DMS53 treated with DMSO at 0.1 percent for 48 hours (cell line): ENCODE data around the gene ARL11.
"Not testable (repeated sequence)": the region's sequence is repeated elsewhere in the genome, so short reads cannot be mapped to it uniquely, and the experiment has no call there.

Experiments
- DNase-seq: peaks from one replicate; lab custom pipeline; 2025; ENCODE audit not compliant: unreplicated experiment; lab: John Stamatoyannopoulos, UW

Gene ARL11

DNA sequence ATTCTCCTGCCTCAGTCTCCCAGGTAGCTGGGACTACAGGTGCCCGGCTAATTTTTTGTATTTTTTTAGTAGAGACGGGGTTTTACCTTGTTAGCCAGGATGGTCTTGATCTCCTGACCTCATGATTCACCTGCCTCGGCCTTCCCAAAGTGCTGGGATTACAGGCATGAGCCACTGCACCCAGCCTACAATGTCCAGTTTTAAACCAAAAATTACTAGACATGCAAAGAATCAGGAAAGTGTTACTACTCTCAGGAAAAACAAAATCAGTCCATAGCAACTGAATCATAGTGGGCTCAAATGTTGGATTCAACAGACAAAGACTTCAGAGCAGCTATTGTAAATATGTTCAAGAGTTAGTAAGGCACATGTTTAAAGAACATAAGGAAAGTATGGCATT lies 16.3 kb upstream of the ARL11 start:
- DNase-seq: not testable (repeated sequence)

DNA sequence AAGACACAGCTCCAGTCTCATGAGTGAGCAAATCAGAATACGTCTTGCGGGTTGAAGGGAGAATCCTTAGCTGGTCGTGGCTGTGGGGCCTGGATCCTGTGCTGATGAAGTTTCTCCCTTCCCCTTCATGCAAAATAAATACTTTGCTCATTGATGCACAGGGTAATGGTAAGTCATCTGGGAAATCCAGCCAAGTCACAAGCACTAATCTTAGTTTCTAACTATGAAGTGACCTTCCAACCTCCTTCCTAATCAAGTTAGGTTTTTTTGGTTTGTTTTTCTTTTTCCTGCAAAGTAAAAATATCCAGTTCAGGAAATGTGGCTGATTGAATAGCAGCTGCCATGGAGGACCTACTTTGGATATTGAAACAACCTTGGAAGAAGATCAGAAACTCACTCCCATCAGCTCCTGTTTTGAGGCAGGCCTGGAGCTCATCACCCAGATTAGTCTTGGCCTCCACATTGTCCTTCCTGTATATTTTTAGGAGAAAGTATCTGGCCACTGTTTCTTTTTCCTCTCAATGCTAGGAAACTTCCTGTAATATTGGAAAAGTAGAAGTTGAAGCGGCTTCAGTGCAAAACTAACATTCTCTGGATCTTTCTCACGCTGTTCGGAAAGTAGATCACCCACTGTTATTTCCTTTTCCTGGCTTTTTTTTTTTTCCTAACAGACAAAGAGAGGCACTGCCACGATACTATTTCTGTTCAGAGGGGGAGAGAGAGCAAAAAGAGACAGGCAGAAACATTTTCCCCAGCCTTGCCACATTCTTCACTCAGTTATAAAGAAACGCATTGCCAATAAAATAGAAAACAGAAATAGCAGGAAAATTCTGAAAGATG lies 12.3 kb upstream of the ARL11 start:
- DNase-seq: no peak

DNA sequence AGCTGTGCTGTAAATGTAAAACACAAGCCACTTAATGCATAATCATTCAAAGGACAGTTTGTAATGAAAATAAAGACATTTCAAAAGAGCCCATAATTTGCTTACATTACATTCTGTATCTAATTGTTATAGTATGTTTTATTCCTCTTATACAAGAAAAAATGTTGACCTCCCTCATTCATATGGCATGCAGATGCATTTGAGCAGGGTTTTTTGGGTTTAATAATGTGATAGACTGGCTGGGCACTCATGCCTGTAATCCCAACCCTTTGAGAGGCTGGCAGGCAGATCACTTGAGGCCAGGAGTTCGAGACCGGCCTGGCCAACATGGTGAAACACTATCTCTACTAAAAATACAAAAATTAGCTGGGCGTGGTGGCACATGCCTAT lies 11.6 kb upstream of the ARL11 start:
- no peak for DNase-seq

DNA sequence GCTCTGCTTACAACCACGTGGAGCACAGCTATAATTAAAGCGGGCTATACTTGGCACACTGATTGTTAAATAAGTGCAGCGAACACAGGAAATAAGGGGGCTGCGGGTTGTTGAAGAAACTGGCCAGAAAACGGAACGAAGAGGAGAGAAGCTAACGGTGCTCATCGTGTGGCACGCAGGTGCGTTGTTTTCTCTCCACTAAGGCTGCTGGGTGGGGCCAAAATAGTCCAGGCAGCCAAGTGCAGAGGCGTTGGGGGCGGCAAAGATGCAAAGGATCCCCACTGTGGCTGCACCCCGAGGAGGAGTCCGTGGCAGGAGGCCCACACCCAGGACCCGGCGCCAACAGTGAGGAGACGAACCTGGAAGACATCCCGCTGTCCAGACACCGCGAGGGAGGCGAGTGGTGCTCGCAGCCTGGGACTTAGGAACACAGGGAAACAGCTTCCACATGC lies 8.1 kb upstream of the ARL11 start:
- DNase-seq: no peak

DNA sequence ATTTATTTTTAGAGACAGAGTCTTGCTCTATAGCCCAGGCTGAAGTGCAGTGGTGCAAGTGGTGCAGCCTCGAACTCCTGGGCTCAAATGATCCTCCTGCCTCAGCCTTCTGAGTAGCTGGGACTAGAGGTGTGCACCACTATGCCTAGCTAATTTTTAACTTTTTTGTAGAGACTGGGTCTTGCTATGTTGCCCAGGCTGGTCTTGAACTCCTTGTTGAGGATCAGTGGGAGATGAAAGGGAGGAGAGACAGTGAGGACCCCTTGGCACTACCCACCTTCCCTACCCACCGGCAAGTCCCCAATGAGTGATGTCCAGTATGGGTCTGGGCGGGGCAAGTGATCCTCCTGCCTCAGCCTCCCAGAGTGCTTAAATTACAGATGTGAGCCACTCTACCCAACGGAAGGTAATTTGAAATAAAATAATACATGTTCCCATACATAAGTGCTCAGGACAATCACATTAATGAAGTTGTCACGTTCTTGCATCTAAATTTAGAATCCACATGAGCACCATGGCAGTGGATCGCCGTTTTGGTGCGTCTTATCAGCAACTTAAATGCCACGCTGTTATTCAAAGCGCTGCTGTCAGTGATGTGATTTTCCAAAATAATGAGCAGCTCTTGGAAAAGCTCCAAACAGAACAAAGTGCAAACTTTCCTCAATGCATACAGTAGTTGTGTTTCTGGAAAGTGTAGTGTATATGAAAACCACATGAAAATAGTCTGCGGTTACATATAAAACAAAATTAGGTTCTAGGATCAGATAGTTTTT lies 5.9 kb upstream of the ARL11 start:
- DNase-seq: no peak

DNA sequence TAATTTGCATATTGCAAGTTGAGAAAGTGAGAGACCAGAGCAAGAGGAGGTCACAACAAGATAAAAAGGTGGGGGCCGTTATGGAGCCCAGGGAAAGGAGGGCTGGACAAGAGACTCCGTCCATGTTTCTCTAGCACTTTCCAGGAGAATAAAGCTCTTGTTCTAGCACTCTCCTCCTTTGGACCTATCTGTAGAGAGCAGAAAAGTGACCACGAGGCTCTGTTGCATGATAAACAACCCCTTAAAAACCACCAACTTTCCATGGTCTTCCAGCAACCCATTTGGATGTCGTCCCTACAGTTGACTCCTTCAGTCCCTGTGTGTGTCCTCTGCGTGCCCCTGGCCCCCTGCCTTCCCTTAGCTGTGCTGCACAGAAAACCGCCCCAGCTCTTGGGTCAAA lies 4.1 kb upstream of the ARL11 start:
- no peak for DNase-seq

DNA sequence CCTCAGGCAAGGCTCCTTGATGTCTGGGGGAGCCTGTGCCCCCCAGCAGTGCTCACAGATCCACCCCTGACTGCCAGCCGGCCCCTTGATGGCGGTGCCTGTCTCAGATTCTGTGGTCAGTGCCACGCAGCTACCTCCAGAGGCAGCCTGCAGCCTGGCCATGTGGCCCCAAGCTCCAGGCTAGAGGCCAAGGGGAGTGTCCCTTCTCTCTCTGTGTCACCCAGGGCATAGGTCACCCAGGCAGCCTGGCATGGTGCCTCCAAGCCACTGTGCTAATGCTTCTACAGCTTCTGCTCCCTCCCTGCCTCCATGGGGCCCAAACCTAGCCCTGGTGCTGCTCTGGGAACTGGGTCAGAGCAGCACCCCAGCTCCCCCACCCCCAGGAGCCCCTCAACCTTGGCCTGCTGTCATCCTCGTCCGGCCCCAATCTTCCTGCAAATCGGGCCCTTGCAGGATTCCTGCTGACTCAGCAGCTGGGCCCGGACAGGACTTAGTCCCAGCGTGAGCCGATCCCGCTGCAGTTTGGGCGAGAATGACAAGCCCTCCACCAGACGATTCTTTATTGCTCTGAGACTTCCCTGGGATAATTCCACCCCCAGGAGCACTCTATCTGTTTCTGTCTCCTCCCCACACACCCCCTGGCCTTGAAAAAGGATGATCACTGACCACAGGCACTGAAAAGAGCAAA lies 2.8 kb upstream of the ARL11 start:
- no peak for DNase-seq

DNA sequence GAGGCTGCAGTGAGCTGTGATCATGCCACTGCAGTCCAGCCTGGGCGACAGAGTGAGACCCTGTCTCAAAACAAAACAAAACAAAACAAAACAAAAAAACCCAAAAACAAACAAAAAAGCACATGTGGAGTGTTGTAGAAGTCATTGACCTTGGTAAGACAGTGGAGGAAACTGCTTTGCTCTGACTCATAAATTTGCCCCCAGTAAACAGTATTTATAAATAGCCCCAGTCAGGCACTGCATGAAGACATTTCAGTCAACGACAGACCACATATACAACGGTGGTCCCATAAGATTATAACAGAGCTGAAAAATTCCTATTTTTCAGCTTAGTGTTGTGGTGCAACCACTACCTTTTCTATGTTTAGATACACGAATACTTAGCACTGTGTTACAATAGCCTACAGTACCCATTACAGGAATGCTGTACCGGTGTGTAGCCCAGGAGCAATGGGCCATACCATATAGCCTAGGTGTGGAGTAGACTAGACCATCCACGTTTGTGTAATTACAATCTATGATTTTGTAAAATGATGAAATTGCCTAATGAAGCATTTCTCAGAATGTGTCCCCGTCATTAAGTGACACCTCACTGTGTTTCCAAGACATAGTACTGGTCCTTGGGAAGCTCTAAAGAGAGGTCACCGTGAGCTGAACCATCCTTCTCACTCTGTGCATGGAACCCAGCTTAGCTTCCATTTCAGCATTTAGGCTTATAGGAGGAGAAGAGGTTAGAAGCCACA lies 1.1 kb downstream of the ARL11 start:
- DNase-seq: no peak

DNA sequence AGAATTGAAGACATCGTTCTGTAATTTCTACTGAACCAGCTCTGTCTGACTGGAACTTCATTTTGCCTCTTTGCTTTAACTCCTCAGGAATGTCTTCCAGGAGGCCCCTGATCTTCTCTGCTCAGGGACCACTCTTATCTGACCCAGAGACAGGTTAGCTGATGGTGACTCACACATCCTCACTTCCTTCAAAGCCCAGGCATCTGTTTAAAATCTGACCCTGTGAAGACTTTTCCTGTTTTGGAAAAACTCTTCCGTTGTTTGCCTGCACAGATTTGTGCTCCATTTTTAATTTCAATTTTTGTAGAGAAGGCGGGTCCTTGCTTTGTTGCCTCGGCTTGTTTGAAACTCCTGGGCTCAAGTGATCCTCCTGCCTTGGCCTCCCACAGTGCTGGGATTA lies 1.6 kb downstream of the ARL11 start:
- no peak for DNase-seq

DNA sequence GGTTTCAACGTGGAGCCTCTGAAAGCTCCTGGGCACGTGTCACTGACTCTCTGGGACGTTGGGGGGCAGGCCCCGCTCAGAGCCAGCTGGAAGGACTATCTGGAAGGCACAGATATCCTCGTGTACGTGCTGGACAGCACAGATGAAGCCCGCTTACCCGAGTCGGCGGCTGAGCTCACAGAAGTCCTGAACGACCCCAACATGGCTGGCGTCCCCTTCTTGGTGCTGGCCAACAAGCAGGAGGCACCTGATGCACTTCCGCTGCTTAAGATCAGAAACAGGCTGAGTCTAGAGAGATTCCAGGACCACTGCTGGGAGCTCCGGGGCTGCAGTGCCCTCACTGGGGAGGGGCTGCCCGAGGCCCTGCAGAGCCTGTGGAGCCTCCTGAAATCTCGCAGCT lies 2.3 kb downstream of the ARL11 start:
- no peak for DNase-seq

DNA sequence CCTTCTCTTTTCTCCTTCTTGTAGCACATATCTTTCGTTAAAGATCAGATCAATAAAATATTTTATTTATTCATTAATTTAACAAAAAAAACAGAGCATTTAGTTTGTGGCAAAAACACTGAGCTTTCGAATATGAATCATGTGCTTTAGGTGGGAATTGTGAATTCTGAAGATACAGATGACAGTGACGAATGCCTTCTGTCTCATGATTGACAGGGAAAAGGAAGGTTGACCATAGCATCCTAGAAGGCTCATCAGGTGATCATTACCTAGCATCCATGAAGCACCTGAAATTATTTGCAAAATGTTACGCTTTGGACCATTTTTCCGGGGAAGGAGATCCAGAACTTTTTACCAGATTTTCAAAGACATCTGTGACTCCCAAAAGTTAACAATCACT lies 3.8 kb downstream of the ARL11 start:
- no peak for DNase-seq

DNA sequence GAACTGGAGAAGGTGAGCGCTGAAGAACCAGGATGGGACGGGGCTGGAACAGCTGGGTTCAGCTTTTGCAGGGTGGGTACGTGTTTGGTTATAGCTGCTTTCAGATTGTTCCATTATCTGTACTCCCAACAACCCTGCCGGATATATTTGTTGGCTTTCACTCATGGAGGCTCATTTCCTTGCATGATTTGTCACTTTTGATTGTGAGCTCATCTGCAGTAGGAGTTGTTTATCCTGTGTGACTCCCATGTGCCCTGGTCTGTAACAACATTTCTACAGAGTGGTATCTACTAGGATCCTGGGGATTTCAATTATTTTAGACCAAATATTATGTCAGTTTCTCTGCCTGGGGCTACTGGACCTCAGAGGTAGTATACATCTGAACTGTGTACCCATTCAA lies 5.4 kb downstream of the ARL11 start:
- no peak for DNase-seq

DNA sequence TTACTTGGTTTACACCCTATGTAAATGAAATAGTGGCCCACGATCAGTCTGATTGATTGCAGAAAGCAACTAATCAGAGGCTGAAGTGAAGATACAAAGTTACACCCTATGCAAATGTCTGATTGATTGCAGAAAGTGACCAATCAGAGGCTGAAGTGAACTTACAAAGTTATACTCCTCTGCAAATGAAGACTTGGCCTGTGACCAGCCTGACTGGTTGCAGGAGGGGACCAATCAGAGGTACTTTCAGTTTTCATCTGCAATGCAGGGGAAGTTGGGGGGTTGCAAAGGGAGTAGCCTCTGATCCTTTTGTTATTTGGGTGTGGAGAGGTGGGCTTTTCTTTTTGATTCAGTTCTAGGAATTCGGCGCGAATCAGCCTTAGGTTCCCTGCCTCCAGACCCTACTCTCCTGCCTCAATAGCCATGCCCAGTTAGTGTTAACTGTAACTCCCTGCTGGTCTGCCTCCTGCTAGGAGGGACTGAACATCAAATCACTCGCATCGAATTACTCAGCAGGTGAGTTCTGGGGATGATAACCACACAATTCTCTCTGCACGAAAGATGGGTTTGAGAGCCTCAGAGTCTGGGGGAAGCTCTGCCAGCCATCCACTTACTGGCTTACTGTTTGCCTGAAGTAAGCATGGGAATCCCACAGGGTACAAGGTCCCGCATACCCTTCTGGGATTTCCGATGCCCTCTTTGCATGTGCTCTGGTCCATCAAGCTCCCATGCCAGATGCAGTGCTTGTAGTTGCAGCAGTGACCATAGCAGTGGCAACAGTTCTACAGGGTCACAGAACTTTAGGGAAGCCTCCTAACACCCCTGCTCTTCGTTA lies 7.5 kb downstream of the ARL11 start:
- DNase-seq: no peak

DNA sequence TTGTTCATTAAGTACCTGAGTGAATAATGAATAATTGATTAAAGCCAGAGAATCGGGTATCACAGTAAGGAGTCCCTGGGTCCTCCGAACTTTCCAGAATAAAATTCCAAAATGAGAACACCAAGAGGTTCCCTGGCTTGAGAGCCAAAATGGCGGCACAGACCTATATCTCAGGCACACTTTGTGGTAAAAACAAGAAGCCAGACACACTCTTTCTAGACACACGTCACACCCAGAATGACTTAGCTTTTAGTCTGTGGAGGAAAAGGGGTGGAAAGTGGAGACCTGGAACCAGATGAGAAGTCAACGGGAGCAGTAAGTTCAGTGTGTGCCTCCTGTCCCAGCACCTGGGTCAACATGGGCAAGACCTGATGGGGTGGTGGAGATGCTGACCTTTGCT lies 8.4 kb downstream of the ARL11 start:
- DNase-seq: no peak

DNA sequence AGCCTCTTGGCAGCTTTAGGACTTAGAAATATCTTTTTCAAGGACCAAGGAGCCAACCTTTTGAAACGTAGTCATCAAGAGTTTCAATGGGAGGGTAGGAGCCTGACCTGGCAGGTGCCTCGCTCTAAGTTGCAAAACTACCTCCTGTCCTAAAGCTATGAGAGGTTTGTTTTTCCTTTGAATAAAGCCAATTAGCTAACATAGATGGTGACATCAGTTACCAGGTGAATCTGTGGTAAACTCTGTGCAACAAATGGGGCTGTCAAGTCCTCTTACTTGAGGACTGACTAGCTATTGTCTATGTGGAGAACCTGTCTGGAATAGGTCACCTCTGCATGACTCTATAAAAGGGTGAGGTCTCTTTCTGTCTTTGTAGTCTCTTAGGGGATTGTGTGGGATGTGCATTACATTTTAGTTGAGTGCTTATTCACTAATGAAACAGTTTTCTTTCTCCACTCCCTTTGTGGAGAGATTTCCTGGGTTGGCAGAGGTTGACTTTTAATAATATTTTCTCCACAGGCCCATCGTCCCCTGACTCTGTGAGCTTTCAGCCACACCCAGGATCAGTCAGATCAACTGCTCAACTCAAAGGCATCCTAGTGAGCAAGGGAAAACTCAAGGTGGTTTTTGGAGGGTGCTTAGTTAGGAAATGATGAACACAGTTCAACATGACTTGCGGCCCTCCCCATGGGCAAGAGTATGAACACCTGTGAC lies 9.9 kb downstream of the ARL11 start:
- no peak for DNase-seq

DNA sequence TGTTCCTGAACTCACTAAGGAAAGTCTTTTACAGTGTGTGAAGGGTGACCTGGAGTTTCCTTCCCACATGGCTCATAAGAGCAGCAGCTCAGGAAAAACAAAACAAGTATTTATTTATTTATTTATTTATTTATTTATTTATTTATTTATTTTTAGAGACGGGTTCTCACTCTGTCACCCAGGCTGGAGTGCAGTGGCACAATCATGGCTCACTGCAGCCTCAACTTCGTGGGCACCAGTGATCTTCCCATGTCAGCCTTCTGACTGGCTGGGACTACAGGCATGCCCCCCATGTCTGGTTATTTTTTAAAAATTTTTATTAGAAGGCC lies 10.4 kb downstream of the ARL11 start:
- no peak for DNase-seq

DNA sequence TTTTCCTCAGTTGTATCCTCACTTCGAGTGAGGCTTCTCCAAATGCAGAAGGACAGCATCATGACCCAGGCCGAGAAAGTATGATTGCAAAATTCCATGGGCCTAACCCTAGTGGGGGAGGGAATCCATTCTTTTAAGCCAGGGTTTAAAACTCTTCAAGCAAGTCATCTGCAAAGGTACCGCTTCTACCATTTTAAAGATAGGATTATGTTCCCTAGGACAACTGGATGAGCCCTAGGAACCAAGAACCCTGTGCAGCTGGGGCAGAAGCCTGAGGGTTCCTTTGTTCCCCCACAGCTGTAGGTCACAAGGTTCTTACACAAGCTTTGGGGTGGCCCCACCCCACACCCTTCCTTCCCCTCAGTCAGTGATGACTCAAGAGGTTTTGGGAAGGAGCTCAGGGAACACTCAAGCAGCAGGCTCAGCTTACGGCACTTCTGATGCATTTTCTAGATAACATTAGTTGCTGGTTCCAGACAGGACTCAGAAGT lies 13.5 kb downstream of the ARL11 start:
- DNase-seq: no peak

DNA sequence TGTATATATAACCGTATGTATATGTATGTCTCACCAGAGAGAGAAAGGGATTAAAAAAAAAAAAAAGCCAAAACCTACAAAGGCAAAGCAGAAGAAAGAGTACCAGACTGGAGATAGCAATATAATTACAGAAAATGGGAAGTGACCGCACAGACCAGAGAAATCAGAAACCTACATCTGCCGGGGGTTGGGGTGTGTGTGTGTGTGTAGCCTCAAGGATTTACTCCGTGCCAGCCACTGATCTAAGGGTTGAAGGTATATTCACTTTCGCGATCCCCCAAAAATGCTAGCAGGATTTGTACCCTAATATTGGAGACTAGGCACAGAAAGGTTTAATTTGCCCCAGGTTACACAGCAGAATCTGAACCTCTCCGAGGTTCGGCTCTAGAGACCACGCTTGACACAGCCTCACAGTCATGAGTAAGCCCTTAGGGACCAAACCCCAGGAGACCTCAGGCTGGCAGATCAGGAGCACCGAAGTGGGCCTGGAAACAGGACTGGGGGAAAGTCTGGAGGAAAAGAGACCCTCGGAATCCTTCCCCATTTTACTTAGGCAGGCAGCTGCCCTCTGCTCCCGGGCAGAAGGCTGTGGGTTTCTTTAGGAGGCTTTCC lies 14.8 kb downstream of the ARL11 start:
- DNase-seq: no peak

DNA sequence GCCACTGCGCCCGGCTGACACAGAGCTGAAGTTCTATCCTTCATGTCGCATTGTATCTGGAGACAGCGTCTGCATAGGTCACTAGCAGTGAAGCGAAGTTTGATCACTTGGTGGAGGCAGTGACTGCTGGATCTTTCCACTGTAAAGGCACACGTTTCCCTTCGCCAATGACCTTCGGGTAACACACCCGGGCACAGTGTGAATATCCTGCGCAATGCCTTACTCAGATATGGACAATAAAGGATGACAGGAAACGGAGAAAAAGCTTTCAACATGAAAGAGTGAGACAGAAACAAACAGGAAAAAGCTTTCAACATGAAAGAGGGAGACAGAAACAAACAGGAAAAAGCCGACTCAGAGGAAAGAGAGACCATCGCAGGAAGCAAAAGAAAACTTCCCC lies 17.1 kb downstream of the ARL11 start:
- no peak for DNase-seq
